Skeletal muscle satellite cell (primary cell): ENCODE measurements around the gene ALLC. TPM values are rescaled to one million over a fixed set of nuclear protein-coding genes. Genes with fewer than 3 reads are reported as not detected.
"Not testable (repeated sequence)": the region's sequence is repeated elsewhere in the genome, so short reads cannot be mapped to it uniquely, and the experiment has no call there.

Experiments used
- H3K27me3 ChIP-seq: 2 replicates; pipeline ENCODE4 v1.7.0; 2013; ENCODE audit warnings: low read length; ENCODE audit not compliant: control insufficient read depth, insufficient read depth
- H3K36me3 ChIP-seq: 2 replicates; pipeline ENCODE4 v1.7.0; 2013; ENCODE audit warnings: mild to moderate bottlenecking, control low read depth, low read length; ENCODE audit not compliant: insufficient read depth
- H3K4me1 ChIP-seq: 2 replicates; pipeline ENCODE4 v1.7.0; 2013; ENCODE audit warnings: low read length; ENCODE audit not compliant: control insufficient read depth, insufficient read depth
- H3K4me2 ChIP-seq: 2 replicates; pipeline ENCODE4 v1.7.0; 2013; ENCODE audit warnings: mild to moderate bottlenecking, low read length
- H3K4me3 ChIP-seq: 2 replicates; pipeline ENCODE4 v1.7.0; 2013; ENCODE audit warnings: low read length
- H3K9ac ChIP-seq: 2 replicates; pipeline ENCODE4 v1.7.0; 2013; ENCODE audit warnings: mild to moderate bottlenecking, low read depth, low read length, moderate library complexity
- H3K9me3 ChIP-seq: replicated peaks from 2 replicates; pipeline ENCODE4 v1.7.0; 2013; ENCODE audit warnings: mild to moderate bottlenecking, control low read depth, low read length
- total RNA-seq: library from RNA; depleted of rRNA; stranded (reverse); fragments of >200 nt; gene quantifications from 2 replicates; pipeline ENCODE4 v1.2.3, GENCODE V29; 2012; rRNA removed

The ALLC gene
- not detected in 2 replicates for total RNA-seq

DNA sequence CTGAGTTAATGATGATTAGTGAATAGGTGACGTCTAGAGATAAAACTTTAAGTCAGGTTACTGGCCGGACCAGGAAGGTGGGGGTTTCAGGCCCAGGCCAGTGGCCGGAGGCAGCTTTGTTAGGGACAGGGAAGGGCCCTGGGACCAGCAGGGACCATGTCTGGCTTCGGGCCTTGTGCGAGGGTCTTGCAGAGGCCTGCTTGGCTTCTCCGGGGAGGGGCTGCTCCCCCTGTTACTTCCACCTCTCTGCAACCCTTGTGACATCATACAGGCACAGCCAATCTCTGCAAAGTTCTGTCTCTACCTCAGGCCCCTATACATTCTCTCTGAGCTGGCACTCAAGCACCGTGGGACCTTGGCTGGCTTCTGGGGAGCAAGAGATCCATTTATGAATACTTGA, at the start of gene ALLC:
TSS of gene ALLC (plus strand) at position 320 of the 400 bp plus-strand sequence. CDS start 12,958 bp downstream, outside the sequence.
- Histone ChIP-seq H3K36me3 (no peaks in the 10 kb centered on the region), H3K4me2 (no peak within 1 kb of the TSS), H3K9me3 (no peaks in the 10 kb centered on the region), H3K27me3 (peaks cover 14% of the 10 kb centered on the region), H3K9ac (no peak within 1 kb of the TSS), H3K4me1 (no peaks in the 10 kb centered on the region), H3K4me3 (no peak within 1 kb of the TSS)

DNA sequence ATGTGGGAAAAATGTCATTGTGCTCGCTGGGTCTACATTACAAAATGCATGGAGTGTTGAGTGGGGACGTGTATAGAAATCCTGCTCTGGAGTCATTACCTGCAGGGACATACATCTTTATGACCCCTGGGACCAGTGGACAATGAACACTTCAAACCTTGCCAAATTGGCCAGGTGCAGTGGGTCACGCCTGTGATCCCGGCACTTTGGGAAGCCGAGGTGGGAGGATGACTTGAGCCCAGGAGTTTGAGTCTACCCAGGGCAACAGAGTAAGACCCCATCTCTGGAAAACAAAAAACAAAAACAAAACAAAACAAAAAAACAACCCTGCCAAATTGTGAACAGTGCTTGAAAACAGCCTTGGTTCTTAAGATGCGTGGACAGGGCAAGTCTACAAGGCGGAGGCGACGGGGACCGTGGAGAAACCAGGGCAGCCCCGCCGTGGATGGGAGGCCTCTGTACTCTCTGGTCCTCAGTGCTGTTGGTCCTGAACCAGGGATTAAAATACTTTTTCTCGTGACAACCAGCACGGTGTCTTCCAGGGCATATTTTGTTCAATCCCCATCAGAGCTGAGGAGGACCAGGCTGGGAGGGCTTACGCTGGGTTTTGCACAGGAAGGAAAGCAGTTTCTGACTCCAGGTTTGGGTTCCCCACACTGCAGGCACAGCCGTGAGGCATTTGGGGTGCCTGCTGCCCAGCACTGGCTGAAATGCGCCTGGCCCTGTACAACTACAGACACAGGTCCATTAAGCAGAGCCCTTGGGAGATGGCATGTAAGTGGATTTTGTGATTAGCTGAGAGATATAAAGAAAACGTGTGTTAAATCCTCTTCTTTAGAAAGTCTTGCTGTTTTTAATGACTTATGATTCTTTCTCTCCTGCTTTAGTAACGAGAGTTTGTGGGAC, 49.4 kb upstream of the ALLC start:
- no peaks in the 10 kb centered on the region for H3K36me3 ChIP-seq
- no peaks in the 10 kb centered on the region for H3K9me3 ChIP-seq
- no peaks in the 10 kb centered on the region for H3K4me1 ChIP-seq
- H3K4me3 ChIP-seq: no peak overlapping the region
- H3K27me3 ChIP-seq: peaks cover 19% of the 10 kb centered on the region
- H3K9ac ChIP-seq: no peak overlapping the region
- H3K4me2 ChIP-seq: no peak overlapping the region

DNA sequence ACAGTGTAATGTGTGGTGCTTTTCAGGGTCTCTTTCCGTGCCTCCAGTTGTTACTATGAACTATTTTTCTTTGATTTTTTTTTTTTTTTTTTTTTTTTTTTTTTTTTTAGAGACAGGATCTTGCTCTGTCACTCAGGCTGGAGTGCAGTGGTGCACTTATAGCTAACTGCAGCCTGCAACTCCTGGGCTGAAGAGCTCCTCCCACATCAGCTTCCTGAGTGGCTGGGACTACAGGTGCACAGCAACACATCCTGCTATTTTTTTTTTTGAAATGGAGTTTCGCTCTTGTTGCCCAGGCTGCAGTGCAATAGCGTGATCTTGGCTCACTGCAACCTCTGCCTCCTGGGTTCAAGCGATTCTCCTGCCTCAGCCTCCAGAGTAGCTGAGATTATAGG, 48.7 kb upstream of the ALLC start:
- not testable (repeated sequence) for H3K4me2 ChIP-seq, H3K4me3 ChIP-seq, H3K9ac ChIP-seq, H3K4me1 ChIP-seq, H3K36me3 ChIP-seq, H3K9me3 ChIP-seq
- peaks cover 16% of the 10 kb centered on the region for H3K27me3 ChIP-seq

DNA sequence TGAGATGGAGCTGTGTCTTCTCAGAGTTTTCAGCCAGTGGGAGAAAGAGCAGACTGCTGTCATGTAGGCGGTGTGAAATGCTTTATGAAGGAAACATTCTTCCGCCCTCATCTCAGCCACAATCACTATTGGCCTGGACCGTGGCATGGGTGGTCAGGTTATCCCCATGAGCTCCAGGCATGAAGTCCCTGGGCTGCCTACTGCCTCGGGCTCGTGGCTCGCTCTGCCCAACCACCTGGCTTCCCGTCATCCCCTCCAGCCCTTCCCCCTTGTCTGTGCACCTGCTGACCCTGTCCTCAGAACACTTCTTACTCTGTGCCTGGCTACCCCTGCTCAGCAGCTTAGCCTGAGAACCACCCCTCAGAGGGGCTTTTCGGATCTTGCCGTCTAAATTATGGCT, 47.6 kb upstream of the ALLC start:
- H3K4me1 ChIP-seq: no peaks in the 10 kb centered on the region
- H3K9ac ChIP-seq: no peak overlapping the region
- no peak overlapping the region for H3K4me3 ChIP-seq
- H3K36me3 ChIP-seq: no peaks in the 10 kb centered on the region
- peaks cover 13% of the 10 kb centered on the region for H3K27me3 ChIP-seq
- no peak overlapping the region for H3K4me2 ChIP-seq
- H3K9me3 ChIP-seq: no peaks in the 10 kb centered on the region

DNA sequence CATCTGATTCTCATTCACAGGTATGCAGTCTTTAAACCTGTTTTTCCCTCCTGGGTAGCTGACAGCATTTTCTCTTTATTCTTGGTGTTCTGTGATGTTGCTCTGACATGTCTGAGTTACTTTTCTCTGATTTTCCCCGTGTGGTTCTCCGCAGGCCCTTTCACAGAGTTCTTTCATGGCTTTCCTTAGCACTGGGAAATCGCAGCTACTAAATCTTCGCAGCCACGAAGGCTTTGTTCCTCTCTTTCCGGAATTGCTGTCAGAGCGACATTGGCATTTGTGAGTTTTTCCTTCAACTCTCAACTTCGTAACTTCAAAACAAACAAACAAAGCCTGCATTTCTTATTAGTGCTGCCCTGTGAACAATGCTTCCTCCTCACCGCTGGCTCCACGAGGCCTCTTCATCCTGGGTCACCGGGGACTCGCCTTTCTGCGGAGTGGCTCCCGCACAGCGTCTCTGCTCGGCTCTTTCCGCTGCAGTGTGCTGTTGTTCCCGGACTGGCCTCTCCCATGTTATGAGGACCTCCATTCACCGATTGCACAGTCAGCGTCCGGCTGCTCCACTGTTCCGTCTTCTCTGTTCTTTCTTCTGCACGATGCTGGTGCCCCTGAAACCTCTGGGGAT, 47.0 kb upstream of the ALLC start:
- Histone ChIP-seq H3K4me2 (no peak overlapping the region), H3K4me1 (no peaks in the 10 kb centered on the region), H3K9ac (no peak overlapping the region), H3K27me3 (peaks cover 9% of the 10 kb centered on the region), H3K9me3 (no peaks in the 10 kb centered on the region), H3K4me3 (no peak overlapping the region), H3K36me3 (no peaks in the 10 kb centered on the region)

DNA sequence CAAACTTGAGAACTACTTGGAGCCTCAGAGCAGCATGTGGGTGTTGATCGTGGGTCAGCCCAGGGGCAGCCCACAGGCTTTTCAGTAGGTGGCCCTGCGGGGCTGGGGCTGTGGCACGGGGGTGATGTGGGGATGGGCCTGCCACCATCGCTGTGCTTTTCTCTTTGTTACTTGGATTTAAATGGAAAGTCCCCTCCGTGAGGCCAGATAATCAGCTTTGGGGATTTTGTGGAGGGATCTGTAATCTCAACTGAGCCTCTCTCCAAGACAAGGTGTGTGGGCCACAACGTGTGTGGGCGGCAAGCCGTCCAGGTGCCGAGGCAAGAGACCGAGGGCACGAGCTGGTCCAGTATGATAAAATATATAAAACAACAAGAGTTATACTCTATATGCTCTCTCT, 46.4 kb upstream of the ALLC start:
- peaks cover 6% of the 10 kb centered on the region for H3K27me3 ChIP-seq
- H3K36me3 ChIP-seq: no peaks in the 10 kb centered on the region
- no peak overlapping the region for H3K9ac ChIP-seq
- no peak overlapping the region for H3K4me2 ChIP-seq
- no peaks in the 10 kb centered on the region for H3K9me3 ChIP-seq
- H3K4me1 ChIP-seq: no peaks in the 10 kb centered on the region
- no peak overlapping the region for H3K4me3 ChIP-seq

DNA sequence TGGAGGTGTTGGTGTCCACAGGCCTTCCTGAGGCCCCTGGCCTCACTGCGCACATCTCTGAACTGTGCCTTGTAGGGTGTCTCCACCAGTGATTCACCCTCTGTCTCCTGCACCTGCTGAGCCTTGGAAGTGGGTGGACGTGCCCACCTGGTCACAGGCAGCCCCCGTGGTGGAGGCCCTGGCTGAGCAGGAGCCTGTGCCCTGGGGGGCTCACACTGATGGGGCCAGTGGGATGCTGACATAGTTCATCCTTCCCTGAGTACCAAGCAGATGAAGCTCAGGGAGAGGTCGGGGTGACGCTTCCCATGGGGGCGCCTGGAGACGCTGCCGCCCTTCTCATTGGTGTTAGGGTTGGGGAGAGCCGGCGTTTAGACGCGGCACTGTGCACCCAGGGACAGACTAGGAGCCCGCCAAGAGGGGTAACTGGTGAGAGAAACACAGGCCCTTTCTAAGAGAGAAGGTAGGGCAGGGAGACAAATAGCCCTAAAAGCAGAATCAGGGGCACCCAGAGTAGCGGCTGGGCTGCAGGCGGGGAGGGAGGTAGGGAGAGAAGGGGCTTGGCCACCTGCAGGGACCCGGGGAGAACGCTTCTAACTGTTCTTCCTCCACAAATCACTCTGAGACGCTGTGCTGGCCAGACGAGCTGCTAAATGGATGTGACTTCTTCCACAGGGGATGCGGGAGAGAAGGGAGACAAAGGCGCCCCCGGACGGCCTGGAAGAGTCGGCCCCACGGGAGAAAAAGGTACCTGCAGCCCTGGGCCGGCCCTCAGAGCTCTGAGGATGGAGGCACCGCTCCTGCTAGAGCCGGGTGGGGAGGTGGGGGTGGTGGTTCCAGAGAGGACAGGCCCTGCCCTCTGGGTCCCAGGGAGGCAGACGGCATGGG, 45.1 kb upstream of the ALLC start:
- H3K36me3 ChIP-seq: no peaks in the 10 kb centered on the region
- no peak overlapping the region for H3K4me3 ChIP-seq
- H3K9ac ChIP-seq: no peak overlapping the region
- H3K27me3 ChIP-seq: peaks cover 6% of the 10 kb centered on the region
- no peak overlapping the region for H3K4me2 ChIP-seq
- H3K4me1 ChIP-seq: no peaks in the 10 kb centered on the region
- no peaks in the 10 kb centered on the region for H3K9me3 ChIP-seq

DNA sequence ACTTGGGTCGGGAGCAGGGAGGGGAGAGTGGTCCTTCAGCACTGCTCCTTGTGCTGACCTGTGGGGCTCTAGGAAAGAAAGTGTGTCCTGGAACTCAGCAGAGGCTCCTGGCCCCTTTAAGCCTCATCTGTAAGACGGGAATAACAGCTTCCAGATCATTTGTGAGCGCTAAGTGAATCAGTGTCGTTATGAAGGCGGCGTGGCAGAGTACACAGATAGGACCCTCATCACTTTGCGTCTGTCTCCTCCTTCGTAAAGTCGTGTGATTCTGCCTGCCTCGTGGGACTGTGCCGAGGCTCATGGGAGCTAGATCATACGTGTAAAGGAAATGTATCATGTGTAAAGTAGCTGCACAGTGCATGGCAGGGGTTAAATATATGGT, 44.5 kb upstream of the ALLC start:
- H3K36me3 ChIP-seq: no peaks in the 10 kb centered on the region
- no peaks in the 10 kb centered on the region for H3K4me1 ChIP-seq
- H3K27me3 ChIP-seq: peaks cover 6% of the 10 kb centered on the region
- H3K4me3 ChIP-seq: no peak overlapping the region
- H3K9ac ChIP-seq: no peak overlapping the region
- H3K9me3 ChIP-seq: no peaks in the 10 kb centered on the region
- H3K4me2 ChIP-seq: no peak overlapping the region

DNA sequence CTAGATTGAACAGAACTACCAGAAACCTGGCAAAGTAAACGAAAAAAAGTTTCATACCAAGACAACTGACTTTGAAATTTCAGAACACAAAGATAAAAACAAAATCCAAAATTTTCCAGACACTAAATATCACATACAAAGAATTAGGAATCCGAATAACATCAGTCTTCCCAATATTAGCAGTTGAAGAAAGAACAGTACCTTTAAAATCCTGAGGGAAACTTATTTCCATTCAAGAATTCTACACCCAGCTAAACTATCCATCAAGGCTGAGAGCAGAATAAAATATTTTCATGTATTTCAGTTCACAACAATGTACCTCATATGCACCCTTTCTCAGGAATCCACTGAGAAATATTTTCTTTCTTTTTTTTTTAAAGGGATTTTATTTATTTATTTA, 43.3 kb upstream of the ALLC start:
- H3K36me3 ChIP-seq, H3K27me3 ChIP-seq, H3K9me3 ChIP-seq, H3K4me1 ChIP-seq, H3K4me2 ChIP-seq, H3K9ac ChIP-seq, H3K4me3 ChIP-seq: not testable (repeated sequence)

DNA sequence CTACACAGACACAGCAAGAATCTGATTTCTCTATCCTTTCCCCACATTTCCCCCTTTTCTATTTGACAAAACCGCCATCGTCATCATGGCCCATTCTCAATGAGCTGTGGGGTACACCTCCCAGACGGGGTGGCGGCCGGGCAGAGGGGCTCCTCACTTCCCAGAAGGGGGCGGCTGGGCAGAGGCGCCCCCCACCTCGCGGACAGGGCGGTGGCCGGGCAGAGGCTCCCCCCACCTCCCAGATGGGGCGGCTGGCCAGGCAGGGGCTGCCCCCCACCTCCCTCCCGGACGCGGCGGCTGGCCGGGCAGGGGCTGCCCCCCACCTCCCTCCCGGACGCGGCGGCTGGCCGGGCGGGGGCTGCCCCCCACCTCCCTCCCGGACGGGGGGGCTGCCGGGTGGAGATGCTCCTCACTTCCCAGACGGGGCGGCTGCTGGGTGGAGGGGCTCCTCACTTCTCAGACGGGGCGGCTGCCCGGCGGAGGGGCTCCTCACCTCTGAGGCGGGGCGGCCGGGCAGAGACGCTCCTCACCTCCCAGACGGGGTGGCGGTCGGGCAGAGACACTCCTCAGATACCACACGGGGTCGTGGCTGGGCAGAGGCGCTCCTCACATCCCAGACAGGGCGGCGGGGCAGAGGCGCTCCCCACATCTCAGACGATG, 42.3 kb upstream of the ALLC start:
- not testable (repeated sequence) for H3K27me3 ChIP-seq, H3K4me3 ChIP-seq, H3K4me2 ChIP-seq, H3K4me1 ChIP-seq, H3K36me3 ChIP-seq, H3K9me3 ChIP-seq, H3K9ac ChIP-seq
